Measurements from ENCODE around the gene RIOX2.

DNA sequence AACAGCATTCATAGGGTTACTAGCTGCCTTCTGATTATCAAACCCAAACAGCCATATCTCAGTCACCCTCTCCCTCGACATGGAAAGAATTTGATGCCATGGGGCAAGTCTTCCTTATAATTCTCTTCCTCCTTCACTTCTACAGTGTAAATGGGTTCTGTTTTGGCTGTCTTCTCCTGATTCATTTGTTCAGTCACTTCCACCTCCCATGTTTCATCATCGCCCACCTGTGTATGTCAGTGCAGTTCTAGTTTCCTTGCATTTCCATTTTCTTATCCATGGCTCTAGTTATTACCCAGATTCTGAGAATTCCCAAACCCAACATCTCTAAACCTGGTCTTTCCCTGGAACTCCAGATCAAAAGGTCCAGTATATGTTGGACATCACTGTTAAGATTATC, 41.0 kb downstream of the RIOX2 start:
- TF ChIP-seq, protein P1, sequence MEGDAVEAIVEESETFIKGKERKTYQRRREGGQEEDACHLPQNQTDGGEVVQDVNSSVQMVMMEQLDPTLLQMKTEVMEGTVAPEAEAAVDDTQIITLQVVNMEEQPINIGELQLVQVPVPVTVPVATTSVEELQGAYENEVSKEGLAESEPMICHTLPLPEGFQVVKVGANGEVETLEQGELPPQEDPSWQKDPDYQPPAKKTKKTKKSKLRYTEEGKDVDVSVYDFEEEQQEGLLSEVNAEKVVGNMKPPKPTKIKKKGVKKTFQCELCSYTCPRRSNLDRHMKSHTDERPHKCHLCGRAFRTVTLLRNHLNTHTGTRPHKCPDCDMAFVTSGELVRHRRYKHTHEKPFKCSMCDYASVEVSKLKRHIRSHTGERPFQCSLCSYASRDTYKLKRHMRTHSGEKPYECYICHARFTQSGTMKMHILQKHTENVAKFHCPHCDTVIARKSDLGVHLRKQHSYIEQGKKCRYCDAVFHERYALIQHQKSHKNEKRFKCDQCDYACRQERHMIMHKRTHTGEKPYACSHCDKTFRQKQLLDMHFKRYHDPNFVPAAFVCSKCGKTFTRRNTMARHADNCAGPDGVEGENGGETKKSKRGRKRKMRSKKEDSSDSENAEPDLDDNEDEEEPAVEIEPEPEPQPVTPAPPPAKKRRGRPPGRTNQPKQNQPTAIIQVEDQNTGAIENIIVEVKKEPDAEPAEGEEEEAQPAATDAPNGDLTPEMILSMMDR (IDR thresholded peaks at IDR 0.05), result no peak
- no peak for TF ChIP-seq EZH2 (IDR thresholded peaks at IDR 0.05)
